ENCODE data around the gene SYT8.
"Not testable (repeated sequence)": the region's sequence is repeated elsewhere in the genome, so short reads cannot be mapped to it uniquely, and the experiment has no call there.

The SYT8 gene

DNA sequence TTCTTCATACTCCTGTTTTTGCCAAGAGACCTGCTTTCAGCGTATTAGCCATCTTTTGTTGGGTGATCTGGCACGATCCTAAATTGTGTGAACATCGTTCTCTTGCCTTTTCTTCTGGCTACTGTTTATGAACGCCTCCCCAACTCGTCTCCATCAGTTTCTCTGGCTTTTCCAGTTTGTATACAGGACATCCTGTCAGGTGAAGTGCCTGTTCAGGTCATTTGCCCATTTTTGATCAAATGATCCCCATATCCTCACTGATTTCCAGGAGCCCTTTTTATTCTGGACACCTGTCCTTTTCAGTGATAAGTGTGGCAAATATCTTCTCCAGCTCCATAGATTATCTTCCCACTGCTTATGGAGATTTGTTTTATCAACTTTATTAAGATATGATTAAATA, 22.5 kb upstream of the SYT8 start:
- no peak overlapping the region for H3K4me3 Mint-ChIP-seq
- H3K36me3 Mint-ChIP-seq (ENCODE audit: low read depth) = no peaks in the 10 kb centered on the region
- no peaks in the 10 kb centered on the region for H3K9me3 Mint-ChIP-seq
- DNase-seq (ENCODE audit: low spot score) = no peak
- no peak overlapping the region for H3K27ac Mint-ChIP-seq
- peaks cover 5% of the 10 kb centered on the region for H3K27me3 Mint-ChIP-seq (ENCODE audit: low read depth)
- no peaks in the 10 kb centered on the region for H3K4me1 Mint-ChIP-seq (ENCODE audit: low read depth)

DNA sequence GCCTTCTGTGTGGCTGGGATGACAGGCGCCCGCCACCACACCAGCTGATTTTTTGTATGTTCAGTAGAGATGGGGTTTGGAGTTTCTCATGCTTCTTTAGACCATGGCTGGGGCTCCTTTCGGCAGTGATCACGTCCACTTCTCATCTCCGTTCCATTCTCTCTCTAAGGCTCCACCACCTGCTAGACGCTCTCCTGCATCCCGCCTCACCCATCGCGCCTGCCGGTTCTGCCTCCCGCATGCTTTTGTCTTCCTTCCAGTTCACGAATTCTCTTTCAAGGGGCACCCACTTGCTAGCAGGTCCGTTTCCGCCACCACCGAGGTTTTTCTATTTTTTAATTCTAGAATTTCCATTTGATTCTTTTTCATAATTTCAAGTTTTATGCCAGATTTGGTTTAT, 22.0 kb upstream of the SYT8 start:
- no peak overlapping the region for H3K27ac Mint-ChIP-seq
- no peaks in the 10 kb centered on the region for H3K9me3 Mint-ChIP-seq
- H3K4me3 Mint-ChIP-seq = no peak overlapping the region
- no peaks in the 10 kb centered on the region for H3K4me1 Mint-ChIP-seq (ENCODE audit: low read depth)
- no peaks in the 10 kb centered on the region for H3K36me3 Mint-ChIP-seq (ENCODE audit: low read depth)
- peaks cover 7% of the 10 kb centered on the region for H3K27me3 Mint-ChIP-seq (ENCODE audit: low read depth)
- DNase-seq (ENCODE audit: low spot score) = no peak

DNA sequence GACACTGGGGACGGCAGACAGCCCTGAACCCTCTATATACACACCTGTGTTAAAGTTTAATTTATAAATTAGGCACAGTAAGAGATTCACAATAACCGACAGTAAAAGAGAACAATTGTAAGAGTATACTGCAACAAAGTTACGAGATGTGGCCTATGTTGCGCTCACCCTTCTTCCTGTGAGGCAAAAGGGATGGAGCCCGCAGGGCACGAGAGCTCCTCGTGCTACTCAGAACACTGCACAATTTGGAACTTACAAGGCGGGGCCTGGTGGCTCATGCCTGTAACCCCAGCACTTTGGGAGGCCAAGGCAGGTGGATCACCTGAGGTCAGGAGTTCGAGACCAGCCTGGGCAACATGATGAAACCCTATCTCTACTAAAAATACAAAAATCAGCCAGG, 21.4 kb upstream of the SYT8 start:
- H3K36me3 Mint-ChIP-seq (ENCODE audit: low read depth) = not testable (repeated sequence)

DNA sequence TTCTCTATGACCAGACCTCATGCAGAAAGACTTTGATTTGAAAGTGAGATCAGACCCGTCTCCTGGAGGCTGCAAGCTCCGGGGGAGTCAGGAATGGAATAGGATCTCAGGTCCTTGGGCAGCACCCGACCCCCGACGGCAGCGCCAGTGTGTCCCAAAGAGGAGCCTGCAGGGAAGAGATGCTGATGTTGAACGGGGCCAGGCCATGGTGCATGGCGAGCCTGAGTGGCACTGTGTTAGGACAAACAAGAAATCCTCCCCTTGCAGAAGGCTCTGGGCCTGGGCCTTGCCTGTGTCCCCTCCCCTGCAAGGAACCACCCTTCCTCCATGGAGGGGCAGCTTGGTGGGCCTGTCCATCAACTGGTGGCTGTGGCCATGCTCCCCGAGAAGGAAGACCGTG, 20.1 kb upstream of the SYT8 start:
- DNase-seq (ENCODE audit: low spot score) = no peak
- H3K36me3 Mint-ChIP-seq (ENCODE audit: low read depth) = no peaks in the 10 kb centered on the region
- H3K27ac Mint-ChIP-seq = no peak overlapping the region
- H3K27me3 Mint-ChIP-seq (ENCODE audit: low read depth) = peaks cover 7% of the 10 kb centered on the region
- H3K9me3 Mint-ChIP-seq = no peaks in the 10 kb centered on the region
- no peak overlapping the region for H3K4me3 Mint-ChIP-seq
- no peaks in the 10 kb centered on the region for H3K4me1 Mint-ChIP-seq (ENCODE audit: low read depth)

More for the DNA sequence above, 21.4 kb upstream of the SYT8 start:
- H3K4me3 Mint-ChIP-seq; H3K9me3 Mint-ChIP-seq; H3K27me3 Mint-ChIP-seq (ENCODE audit: low read depth); DNase-seq (ENCODE audit: low spot score); H3K27ac Mint-ChIP-seq; H3K4me1 Mint-ChIP-seq (ENCODE audit: low read depth): not testable (repeated sequence)

DNA sequence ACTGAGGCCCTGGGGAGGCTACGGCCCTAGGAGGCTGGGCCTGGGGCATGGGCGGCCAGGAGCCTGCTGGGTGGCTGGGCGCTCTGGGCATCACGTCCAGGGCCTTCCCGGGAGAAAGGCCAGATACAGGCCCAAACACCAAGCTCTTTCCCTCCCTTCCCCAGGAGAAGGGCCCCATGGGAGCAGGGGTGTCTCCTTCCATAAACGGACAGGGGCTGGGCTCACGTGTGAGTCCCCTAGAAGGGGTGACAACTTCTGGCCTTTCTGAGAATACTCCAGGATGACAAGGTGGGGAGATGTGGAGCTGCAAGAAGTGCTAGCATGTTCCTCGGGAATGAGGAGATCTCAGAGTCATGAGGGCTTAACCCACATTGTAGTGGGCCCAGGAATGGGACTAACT, 19.5 kb upstream of the SYT8 start:
- H3K4me3 Mint-ChIP-seq = no peak overlapping the region
- H3K4me1 Mint-ChIP-seq (ENCODE audit: low read depth) = no peaks in the 10 kb centered on the region
- no peak overlapping the region for H3K27ac Mint-ChIP-seq
- DNase-seq (ENCODE audit: low spot score) = no peak
- H3K9me3 Mint-ChIP-seq = peaks cover 2% of the 10 kb centered on the region
- H3K36me3 Mint-ChIP-seq (ENCODE audit: low read depth) = no peaks in the 10 kb centered on the region
- peaks cover 7% of the 10 kb centered on the region for H3K27me3 Mint-ChIP-seq (ENCODE audit: low read depth)

DNA sequence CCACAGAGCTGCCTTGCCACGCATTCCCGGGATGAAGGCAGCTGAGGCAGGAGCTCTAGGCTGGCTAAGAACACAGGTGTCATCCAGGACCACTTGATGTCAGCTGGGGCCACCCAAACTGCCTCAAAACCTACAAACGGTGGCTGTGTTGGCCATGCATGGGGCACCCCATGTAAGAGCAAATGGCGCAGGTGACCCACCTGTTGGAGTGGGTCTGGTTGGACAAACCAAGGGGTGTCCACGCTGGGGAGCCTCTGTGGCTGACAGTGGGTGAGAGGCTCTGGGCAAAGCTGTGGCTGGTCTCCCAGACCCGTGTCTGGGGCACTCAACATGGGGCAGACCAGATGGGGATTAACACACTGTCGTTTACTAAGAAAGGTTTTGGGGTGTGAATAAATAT, 19.0 kb upstream of the SYT8 start:
- DNase-seq (ENCODE audit: low spot score) = no peak
- no peaks in the 10 kb centered on the region for H3K4me1 Mint-ChIP-seq (ENCODE audit: low read depth)
- peaks cover 4% of the 10 kb centered on the region for H3K9me3 Mint-ChIP-seq
- no peak overlapping the region for H3K4me3 Mint-ChIP-seq
- H3K27ac Mint-ChIP-seq = no peak overlapping the region
- H3K27me3 Mint-ChIP-seq (ENCODE audit: low read depth) = peaks cover 7% of the 10 kb centered on the region
- no peaks in the 10 kb centered on the region for H3K36me3 Mint-ChIP-seq (ENCODE audit: low read depth)

DNA sequence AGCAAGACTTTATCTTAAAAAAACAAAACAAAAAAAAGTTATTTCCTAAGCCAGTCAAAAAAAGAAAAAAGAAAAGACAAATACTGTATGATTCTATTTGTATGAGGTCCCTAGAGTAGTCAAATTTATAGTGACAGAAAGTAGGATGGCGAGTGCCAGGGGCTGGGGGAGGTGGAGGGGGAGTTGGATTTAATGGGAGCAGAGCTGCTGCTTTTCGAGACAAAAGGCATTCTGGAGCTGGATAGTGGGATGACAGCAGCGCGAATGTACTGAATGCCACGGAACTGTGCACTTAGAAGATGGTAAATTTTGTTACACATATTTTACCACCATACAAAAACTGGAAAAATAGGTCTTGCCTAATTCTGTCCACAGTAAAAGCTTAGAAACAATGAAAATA, 17.8 kb upstream of the SYT8 start:
- H3K27me3 Mint-ChIP-seq (ENCODE audit: low read depth) = peaks cover 7% of the 10 kb centered on the region
- DNase-seq (ENCODE audit: low spot score) = no peak
- no peaks in the 10 kb centered on the region for H3K4me1 Mint-ChIP-seq (ENCODE audit: low read depth)
- peaks cover 4% of the 10 kb centered on the region for H3K9me3 Mint-ChIP-seq
- H3K36me3 Mint-ChIP-seq (ENCODE audit: low read depth) = no peaks in the 10 kb centered on the region
- no peak overlapping the region for H3K27ac Mint-ChIP-seq
- no peak overlapping the region for H3K4me3 Mint-ChIP-seq

DNA sequence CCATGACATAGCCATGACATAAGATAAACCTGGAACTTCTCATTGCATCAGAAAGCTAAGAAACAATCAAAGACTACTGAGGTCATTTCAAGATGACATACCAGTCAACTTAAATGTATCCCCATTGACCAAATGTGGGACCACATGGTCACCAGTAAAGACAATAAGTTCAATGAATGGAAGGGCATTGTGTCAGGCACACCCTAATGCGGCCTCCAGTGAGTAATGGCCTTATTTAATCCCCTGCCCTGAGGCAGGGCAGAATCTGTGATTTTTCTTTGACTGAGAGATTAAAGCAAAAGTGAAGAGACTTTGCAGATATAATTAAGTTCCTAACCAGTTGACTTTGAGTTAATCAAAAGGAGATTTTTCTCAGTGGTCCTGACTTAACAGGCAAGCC, 17.3 kb upstream of the SYT8 start:
- DNase-seq (ENCODE audit: low spot score) = no peak
- Mint-ChIP-seq H3K4me3 (no peak overlapping the region), H3K27ac (no peak overlapping the region), H3K27me3 (ENCODE audit: low read depth) (peaks cover 7% of the 10 kb centered on the region), H3K9me3 (peaks cover 4% of the 10 kb centered on the region), H3K4me1 (ENCODE audit: low read depth) (no peaks in the 10 kb centered on the region), H3K36me3 (ENCODE audit: low read depth) (no peaks in the 10 kb centered on the region)

DNA sequence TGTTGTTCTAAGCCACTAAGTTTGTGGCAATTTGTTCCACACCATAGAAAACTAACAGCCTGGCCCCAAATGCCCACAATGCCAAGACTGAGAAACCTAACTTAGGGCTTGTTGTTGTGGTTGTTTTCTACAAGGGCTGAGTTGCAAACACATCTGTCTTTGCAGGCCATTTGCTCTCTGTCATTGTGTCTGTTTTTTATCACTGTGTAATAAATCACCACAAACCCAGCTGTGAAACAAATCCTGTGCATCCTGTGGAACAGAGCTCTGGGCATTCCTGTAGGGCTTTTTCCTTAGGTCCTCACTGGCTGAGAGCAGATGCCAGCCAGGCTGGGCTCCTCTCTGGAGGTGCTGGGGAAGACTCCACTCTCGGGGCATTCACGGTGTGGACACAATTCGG, 15.7 kb upstream of the SYT8 start:
- DNase-seq (ENCODE audit: low spot score) = no peak
- H3K27ac Mint-ChIP-seq = no peak overlapping the region
- H3K4me3 Mint-ChIP-seq = no peak overlapping the region
- H3K27me3 Mint-ChIP-seq (ENCODE audit: low read depth) = peaks cover 3% of the 10 kb centered on the region
- no peaks in the 10 kb centered on the region for H3K36me3 Mint-ChIP-seq (ENCODE audit: low read depth)
- H3K4me1 Mint-ChIP-seq (ENCODE audit: low read depth) = no peaks in the 10 kb centered on the region
- peaks cover 4% of the 10 kb centered on the region for H3K9me3 Mint-ChIP-seq

DNA sequence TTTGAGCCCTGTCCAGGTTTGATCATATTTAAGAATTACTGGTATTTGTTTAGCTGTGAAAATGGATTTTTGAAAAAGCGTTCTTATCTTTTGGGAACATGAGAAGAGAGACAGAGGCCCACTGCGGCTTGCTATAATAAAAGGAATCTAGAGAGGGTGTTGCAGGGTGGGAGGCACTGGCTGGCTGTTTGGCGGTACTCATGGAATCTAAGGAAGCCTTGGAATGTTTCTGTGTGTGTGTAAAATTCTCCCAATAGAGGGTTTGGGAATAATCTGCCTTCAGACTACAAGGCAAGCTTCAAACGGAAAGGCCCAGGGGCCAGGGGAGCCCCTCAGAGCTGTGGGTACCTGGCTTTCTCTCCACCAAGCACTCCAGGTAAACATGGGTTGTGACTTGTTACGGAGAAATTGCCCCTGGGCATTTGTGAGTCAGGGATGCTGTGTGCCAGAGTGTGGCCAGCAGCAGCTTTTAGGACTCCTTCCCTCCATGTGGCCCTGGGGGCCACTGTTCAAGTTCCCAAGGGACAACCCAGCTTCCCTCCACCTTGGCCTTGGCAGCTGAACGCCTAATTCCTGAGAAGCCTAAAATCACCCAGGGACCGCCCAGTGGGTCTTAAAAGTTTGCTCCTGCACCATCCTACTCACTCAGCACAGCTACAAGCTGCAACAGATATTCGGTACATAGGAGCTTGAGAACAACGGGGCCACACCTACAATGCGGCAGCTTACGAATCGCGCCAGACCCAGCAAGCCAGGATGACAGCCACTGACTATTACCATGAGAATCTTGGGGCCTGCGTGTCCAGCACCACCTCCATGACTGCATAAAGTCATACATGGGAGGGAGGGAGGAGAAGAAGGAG, 14.1 kb upstream of the SYT8 start:
- no peak for DNase-seq (ENCODE audit: low spot score)
- Mint-ChIP-seq H3K4me3 (no peak overlapping the region), H3K27me3 (ENCODE audit: low read depth) (peaks cover 3% of the 10 kb centered on the region), H3K36me3 (ENCODE audit: low read depth) (no peaks in the 10 kb centered on the region), H3K9me3 (peaks cover 4% of the 10 kb centered on the region), H3K27ac (no peak overlapping the region), H3K4me1 (ENCODE audit: low read depth) (no peaks in the 10 kb centered on the region)

DNA sequence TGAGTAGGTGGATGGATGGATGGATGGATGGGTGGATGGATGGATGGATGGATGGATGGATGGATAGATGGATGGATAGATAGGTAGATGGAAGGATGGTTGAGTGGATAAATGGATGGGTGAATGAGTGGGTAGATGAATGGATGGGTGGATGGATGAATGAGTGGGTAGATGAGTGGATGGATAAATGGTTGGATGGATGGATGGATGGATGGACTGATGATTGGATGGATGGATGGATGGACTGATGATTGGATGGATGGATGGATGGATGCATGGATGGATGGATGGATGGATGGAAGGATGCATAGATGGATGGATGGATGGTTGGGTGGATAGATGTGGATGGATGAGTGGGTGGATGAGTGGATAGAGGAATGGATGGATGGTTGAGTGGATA, 13.2 kb upstream of the SYT8 start:
- H3K27me3 Mint-ChIP-seq (ENCODE audit: low read depth) = peaks cover 3% of the 10 kb centered on the region
- H3K9me3 Mint-ChIP-seq = peaks cover 4% of the 10 kb centered on the region
- H3K27ac Mint-ChIP-seq = no peak overlapping the region
- H3K36me3 Mint-ChIP-seq (ENCODE audit: low read depth) = no peaks in the 10 kb centered on the region
- no peak for DNase-seq (ENCODE audit: low spot score)
- no peak overlapping the region for H3K4me3 Mint-ChIP-seq
- no peaks in the 10 kb centered on the region for H3K4me1 Mint-ChIP-seq (ENCODE audit: low read depth)

DNA sequence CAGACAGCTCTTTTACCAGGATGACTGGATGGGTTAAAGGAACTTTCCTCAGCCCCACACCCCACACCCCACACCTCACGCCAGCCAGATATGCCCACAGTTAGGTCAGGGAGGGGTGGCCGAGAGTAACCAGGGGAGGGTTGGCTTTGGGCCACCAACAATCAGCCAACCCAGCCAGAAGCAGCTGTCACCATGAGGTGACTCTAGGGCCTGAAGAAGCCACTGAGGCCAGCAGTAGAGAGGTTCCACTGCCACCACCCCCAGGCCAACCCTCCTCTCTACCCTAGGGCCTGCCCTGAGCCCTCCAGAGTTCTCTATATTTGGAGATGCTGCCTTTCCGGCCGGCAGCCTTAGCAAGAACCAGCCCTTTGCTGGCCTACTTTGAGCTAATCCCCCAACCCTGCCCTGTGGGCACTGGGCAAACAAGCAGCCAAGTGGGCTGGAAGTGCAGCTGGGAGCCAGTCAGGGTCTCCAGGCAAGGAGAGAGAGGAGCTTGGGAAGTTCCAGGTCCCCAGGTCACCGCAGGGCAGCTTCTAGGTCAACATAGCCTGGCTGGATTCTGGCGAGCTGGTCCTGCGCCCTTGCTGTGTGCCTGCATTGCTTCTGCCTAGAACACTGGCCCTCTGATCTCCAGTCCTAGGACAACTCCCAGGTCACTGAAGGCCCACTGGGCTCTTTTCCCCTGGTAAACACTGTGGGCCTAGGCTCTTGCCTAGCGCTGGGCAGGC, 12.0 kb upstream of the SYT8 start:
- no peaks in the 10 kb centered on the region for H3K4me1 Mint-ChIP-seq (ENCODE audit: low read depth)

DNA sequence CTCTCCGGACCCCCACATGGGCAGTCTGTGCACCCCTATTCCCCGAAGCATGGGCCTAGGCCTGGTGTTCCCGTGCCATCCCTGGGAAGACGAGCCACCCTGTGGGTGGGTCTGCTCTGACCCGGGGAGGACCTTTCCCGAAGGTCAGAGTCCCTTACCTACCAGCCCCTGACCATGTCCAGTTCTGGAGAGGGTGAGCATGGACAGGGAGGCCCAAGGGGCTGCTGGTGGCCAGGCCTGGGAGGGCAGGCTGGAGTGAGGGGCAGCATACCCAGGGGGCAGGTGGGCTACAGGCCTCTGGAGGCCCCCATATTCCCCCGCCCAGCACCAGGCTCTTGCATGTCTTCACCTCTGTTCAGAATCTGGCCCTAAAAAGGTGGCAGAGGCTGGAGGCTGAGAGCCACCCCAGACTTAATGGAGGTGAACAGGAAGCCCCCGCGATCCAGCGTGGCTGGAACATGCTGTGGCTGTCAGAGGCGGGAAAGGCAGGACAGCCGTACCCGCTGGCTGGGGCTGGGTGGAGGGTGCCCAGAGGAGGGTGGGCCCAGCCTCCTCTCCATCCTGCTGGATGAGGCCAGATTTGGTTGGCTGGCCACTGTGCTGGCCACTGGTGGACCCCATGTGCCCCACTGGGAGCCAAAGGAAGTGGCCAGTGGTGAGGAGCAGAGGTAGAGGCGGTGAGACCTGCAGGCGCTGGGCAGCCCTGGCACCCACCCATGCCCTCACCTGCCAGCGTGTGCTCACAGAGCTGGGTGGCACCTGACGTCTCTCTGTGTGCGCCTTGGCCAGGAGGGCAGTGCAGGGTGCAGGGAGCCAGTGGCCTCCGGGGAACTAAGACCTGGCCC, 11.2 kb upstream of the SYT8 start:
- no peak overlapping the region for H3K27ac Mint-ChIP-seq
- H3K36me3 Mint-ChIP-seq (ENCODE audit: low read depth) = no peaks in the 10 kb centered on the region
- H3K4me1 Mint-ChIP-seq (ENCODE audit: low read depth) = no peaks in the 10 kb centered on the region
- no peak for DNase-seq (ENCODE audit: low spot score)
- no peak overlapping the region for H3K4me3 Mint-ChIP-seq
- H3K9me3 Mint-ChIP-seq = peaks cover 4% of the 10 kb centered on the region
- no peaks in the 10 kb centered on the region for H3K27me3 Mint-ChIP-seq (ENCODE audit: low read depth)

More for the DNA sequence above, 12.0 kb upstream of the SYT8 start:
- no peak for DNase-seq (ENCODE audit: low spot score)
- peaks cover 4% of the 10 kb centered on the region for H3K9me3 Mint-ChIP-seq
- no peaks in the 10 kb centered on the region for H3K36me3 Mint-ChIP-seq (ENCODE audit: low read depth)
- no peak overlapping the region for H3K4me3 Mint-ChIP-seq
- H3K27me3 Mint-ChIP-seq (ENCODE audit: low read depth) = no peaks in the 10 kb centered on the region
- H3K27ac Mint-ChIP-seq = no peak overlapping the region
